Measurements from ENCODE around the gene GRM7. TPM values are rescaled to one million over a fixed set of nuclear protein-coding genes. Genes with fewer than 3 reads are reported as not detected.

GRM7 gene
- total RNA-seq, 1 experiment from 2014 or later = not detected

- no peak overlapping the region for H2AFZ ChIP-seq (ENCODE audit: low read length)
- no peak overlapping the region for H3K4me2 ChIP-seq (ENCODE audit: low read length)
- H3K4me1 ChIP-seq (ENCODE audit: insufficient read depth, low read length) = no peaks in the 10 kb centered on the region
- H3K4me3 ChIP-seq (ENCODE audit: low read length) = no peak overlapping the region
- H3K79me2 ChIP-seq (ENCODE audit: low read length) = no peaks in the 10 kb centered on the region
- no peak for DNase-seq
- no peak for ATAC-seq
- H4K20me1 ChIP-seq (ENCODE audit: low read length) = no peaks in the 10 kb centered on the region
- H3K27ac ChIP-seq (ENCODE audit: low read length) = no peak overlapping the region
- H3K9me3 ChIP-seq (ENCODE audit: low read length) = peaks cover 20% of the 10 kb centered on the region; the same call in 1 of the 2 replicates
- H3F3A ChIP-seq (ENCODE audit: low read length, unreplicated experiment) = no peaks in the 10 kb centered on the region
- TF ChIP-seq CTCF (conservative IDR thresholded peaks at IDR 0.05; ENCODE audit: low read depth, low read length) = no peak
- no peak for TF ChIP-seq EZH2phosphoT487 (IDR thresholded peaks at IDR 0.05; ENCODE audit: borderline replicate concordance, low read length)
- TF ChIP-seq EZH2 (IDR thresholded peaks at IDR 0.05; ENCODE audit: low read length, unreplicated experiment) = no peak
- no peak overlapping the region for H3K9ac ChIP-seq (ENCODE audit: low read length)
- CTCF ChIA-PET = no interaction called here
- no TSS peak for BruUV-seq (replicated peaks)
- no peaks in the 10 kb centered on the region for H3K27me3 ChIP-seq (ENCODE audit: low read length)
- intact Hi-C loops (cut with micrococcal nuclease) = no loop called here
- POLR2A ChIA-PET (ENCODE audit: unreplicated experiment) = no interaction called here
- no peaks in the 10 kb centered on the region for H3K36me3 ChIP-seq (ENCODE audit: low read depth, low read length)
- H3K9me2 ChIP-seq (replicated peaks; ENCODE audit: low read length) = no peaks in the 10 kb centered on the region
These were observed 444.6 kb downstream of the GRM7 start for GRCh38 chr3:7305561-7305960.

- Histone ChIP-seq H3K4me2 (ENCODE audit: low read length) (no peak overlapping the region), H3K4me1 (ENCODE audit: insufficient read depth, low read length) (no peaks in the 10 kb centered on the region), H3F3A (ENCODE audit: low read length, unreplicated experiment) (no peaks in the 10 kb centered on the region), H3K9me3 (ENCODE audit: low read length) (peaks cover 13% of the 10 kb centered on the region; the same call in 1 of the 2 replicates), H3K27me3 (ENCODE audit: low read length) (no peaks in the 10 kb centered on the region), H4K20me1 (ENCODE audit: low read length) (no peaks in the 10 kb centered on the region), H3K27ac (ENCODE audit: low read length) (no peak overlapping the region), H3K4me3 (ENCODE audit: low read length) (no peak overlapping the region), H3K36me3 (ENCODE audit: low read depth, low read length) (no peaks in the 10 kb centered on the region), H3K9me2 (replicated peaks; ENCODE audit: low read length) (no peaks in the 10 kb centered on the region), H2AFZ (ENCODE audit: low read length) (no peak overlapping the region), H3K9ac (ENCODE audit: low read length) (no peak overlapping the region), H3K79me2 (ENCODE audit: low read length) (no peaks in the 10 kb centered on the region)
- ATAC-seq (no peak), DNase-seq (no peak)
- no TSS peak for BruUV-seq (replicated peaks)
- no peak for TF ChIP-seq EZH2phosphoT487 (IDR thresholded peaks at IDR 0.05; ENCODE audit: borderline replicate concordance, low read length)
- no peak for TF ChIP-seq EZH2 (IDR thresholded peaks at IDR 0.05; ENCODE audit: low read length, unreplicated experiment)
- TF ChIP-seq CTCF (conservative IDR thresholded peaks at IDR 0.05; ENCODE audit: low read depth, low read length) = no peak
- intact Hi-C loops (cut with micrococcal nuclease) = no loop called here
- ChIA-PET POLR2A (ENCODE audit: unreplicated experiment) (no interaction called here), CTCF (no interaction called here)
These were observed 446.0 kb downstream of the GRM7 start for GRCh38 chr3:7306901-7307300.

- no TSS peak for BruUV-seq (replicated peaks)
- Histone ChIP-seq H3K4me2 (ENCODE audit: low read length) (no peak overlapping the region), H3F3A (ENCODE audit: low read length, unreplicated experiment) (no peaks in the 10 kb centered on the region), H3K4me3 (ENCODE audit: low read length) (no peak overlapping the region), H2AFZ (ENCODE audit: low read length) (no peak overlapping the region), H3K27me3 (ENCODE audit: low read length) (no peaks in the 10 kb centered on the region), H3K9ac (ENCODE audit: low read length) (no peak overlapping the region), H3K9me2 (replicated peaks; ENCODE audit: low read length) (no peaks in the 10 kb centered on the region), H3K27ac (ENCODE audit: low read length) (no peak overlapping the region), H3K4me1 (ENCODE audit: insufficient read depth, low read length) (no peaks in the 10 kb centered on the region), H3K9me3 (ENCODE audit: low read length) (peaks cover 17% of the 10 kb centered on the region; the same call in 1 of the 2 replicates), H3K36me3 (ENCODE audit: low read depth, low read length) (no peaks in the 10 kb centered on the region), H4K20me1 (ENCODE audit: low read length) (no peaks in the 10 kb centered on the region), H3K79me2 (ENCODE audit: low read length) (no peaks in the 10 kb centered on the region)
- DNase-seq = no peak
- ChIA-PET POLR2A (ENCODE audit: unreplicated experiment) (no interaction called here), CTCF (no interaction called here)
- intact Hi-C loops (cut with micrococcal nuclease) = no loop called here
- no peak for TF ChIP-seq CTCF (conservative IDR thresholded peaks at IDR 0.05; ENCODE audit: low read depth, low read length)
- no peak for TF ChIP-seq EZH2 (IDR thresholded peaks at IDR 0.05; ENCODE audit: low read length, unreplicated experiment)
- TF ChIP-seq EZH2phosphoT487 (IDR thresholded peaks at IDR 0.05; ENCODE audit: borderline replicate concordance, low read length) = no peak
- ATAC-seq = no peak
These were observed 446.5 kb downstream of the GRM7 start for GRCh38 chr3:7307410-7307809.

Data from PC-3 (cell line).